SK-N-SH (cell line): Measurements from ENCODE around the gene SDCCAG8. TPM values are rescaled to one million over a fixed set of nuclear protein-coding genes. Genes with fewer than 3 reads are reported as not detected.

Source experiments
- CTCF ChIA-PET: fragments of 300-600, 350-600 bp; formaldehyde crosslinking; extraction: SDS; loops from one replicate; lab custom pipeline; 2021; lab: Yijun Ruan, JAX
- POLR2A ChIA-PET: fragments of 350-600 bp; sonication (Branson Sonifier 250); formaldehyde crosslinking; extraction: SDS; loops from one replicate; lab custom pipeline; 2020; ENCODE audit warnings: antibody characterized with exemption, inconsistent platforms; lab: Yijun Ruan, JAX
- DNase-seq: peaks from one replicate; pipeline ENCODE4 v3.0.0; 2012
- H2AFZ ChIP-seq: fragments of 200-600 bp; sonication (generic); 2 replicates; pipeline ENCODE4 v1.8.1; 2016; ENCODE audit warnings: antibody characterized with exemption, mild to moderate bottlenecking, low read depth
- H3F3A ChIP-seq: fragments of 200-600 bp; sonication (generic); replicated peaks from 2 replicates; pipeline ENCODE3; 2016; ENCODE audit warnings: antibody characterized with exemption, mild to moderate bottlenecking; ENCODE audit not compliant: insufficient read depth
- H3K27ac ChIP-seq, 2 experiments: fragments of 200-500 bp in 1 of 2; fragments of 200-600 bp in 1 of 2; sonication (Bioruptor generic) in 1 of 2; sonication (generic), shearing (Covaris generic) in 1 of 2; 2 replicates each; pipeline versions ENCODE4 v1.5.1 to v1.6.1; 2014 to 2016; ENCODE audit warnings: low read depth in 2 of 2, inconsistent platforms in 1 of 2, low read length in 1 of 2, mild to moderate bottlenecking in 1 of 2, mixed read lengths in 1 of 2
- H3K27me3 ChIP-seq: fragments of 200-600 bp; sonication (generic), shearing (Covaris generic); 2 replicates; pipeline ENCODE4 v1.6.1; 2016; ENCODE audit warnings: mixed run types; ENCODE audit not compliant: insufficient read depth
- H3K36me3 ChIP-seq, 2 experiments: fragments of 200-500 bp in 1 of 2; fragments of 200-600 bp in 1 of 2; sonication (Bioruptor generic) in 1 of 2; sonication (generic) in 1 of 2; replicated peaks in 1 of 2; 2 replicates each; pipeline versions ENCODE3 to v1.5.1; 2014 to 2016; ENCODE audit warnings: low read length in 1 of 2, mild to moderate bottlenecking in 1 of 2; ENCODE audit not compliant: insufficient read depth in 2 of 2, control insufficient read depth in 1 of 2
- H3K4me1 ChIP-seq, 2 experiments: fragments of 200-500 bp in 1 of 2; fragments of 200-600 bp in 1 of 2; sonication (Bioruptor generic) in 1 of 2; sonication (generic), shearing (Covaris generic) in 1 of 2; 2 replicates each; pipeline versions ENCODE4 v1.5.1 to v1.6.1; 2014 to 2016; ENCODE audit warnings: low read depth in 1 of 2, low read length in 1 of 2, mixed run types in 1 of 2; ENCODE audit not compliant: insufficient read depth in 2 of 2, control insufficient read depth in 1 of 2
- H3K4me2 ChIP-seq: fragments of 200-600 bp; sonication (generic), shearing (Covaris generic); 2 replicates; pipeline ENCODE4 v1.6.1; 2017; ENCODE audit warnings: mixed run types
- H3K4me3 ChIP-seq, 2 experiments: fragments of 200-500 bp in 1 of 2; fragments of 200-600 bp in 1 of 2; sonication (Bioruptor generic) in 1 of 2; sonication (generic), shearing (Covaris generic) in 1 of 2; 2 replicates each; pipeline versions ENCODE4 v1.5.1 to v1.8.1; 2014 to 2016; ENCODE audit warnings: low read depth in 2 of 2, inconsistent platforms in 1 of 2, low read length in 1 of 2, mild to moderate bottlenecking in 1 of 2, mixed read lengths in 1 of 2, moderate library complexity in 1 of 2
- H3K79me2 ChIP-seq: fragments of 200-600 bp; sonication (generic); 2 replicates; pipeline ENCODE4 v1.8.1; 2017; ENCODE audit warnings: mild to moderate bottlenecking; ENCODE audit not compliant: insufficient read depth
- H3K9ac ChIP-seq: fragments of 200-600 bp; sonication (generic); 2 replicates; pipeline ENCODE4 v1.6.1; 2017; ENCODE audit warnings: mixed run types
- H3K9me2 ChIP-seq: fragments of 200-600 bp; sonication (generic); 2 replicates; pipeline ENCODE4 v1.6.1; 2017; ENCODE audit warnings: mixed run types
- H3K9me3 ChIP-seq: fragments of 200-600 bp; sonication (generic); 2 replicates; pipeline ENCODE4 v1.6.1; 2017; ENCODE audit warnings: mixed run types, mild to moderate bottlenecking, moderate library complexity
- H4K20me1 ChIP-seq: fragments of 200-600 bp; sonication (generic); 2 replicates; pipeline ENCODE4 v1.6.1; 2017; ENCODE audit warnings: mild to moderate bottlenecking, mixed run types; ENCODE audit not compliant: insufficient read depth
- CHD2 ChIP-seq: fragments of 150-350 bp; IDR thresholded peaks from 2 replicates; pipeline ENCODE4 v1.6.1; 2018; ENCODE audit warnings: low read length; ENCODE audit not compliant: partially characterized antibody
- FOXM1 ChIP-seq: IDR thresholded peaks from 2 replicates; pipeline ENCODE4 v1.4.0; 2012; ENCODE audit warnings: low read depth, mild to moderate bottlenecking
- JUND ChIP-seq: IDR thresholded peaks from 2 replicates; pipeline ENCODE4 v1.4.0; 2012
- MEF2A ChIP-seq: IDR thresholded peaks from 2 replicates; pipeline ENCODE4 v1.4.0; 2012; ENCODE audit warnings: low read depth, borderline replicate concordance
- RCOR1 ChIP-seq: fragments of 150-350 bp; IDR thresholded peaks from 2 replicates; pipeline ENCODE4 v1.6.1; 2017; ENCODE audit warnings: antibody characterized with exemption, low read length
- SIN3A ChIP-seq: IDR thresholded peaks from 2 replicates; pipeline ENCODE4 v1.6.1; 2012; ENCODE audit warnings: low read depth, mild to moderate bottlenecking, low read length, moderate library complexity, borderline replicate concordance
- TCF12 ChIP-seq: IDR thresholded peaks from 2 replicates; pipeline ENCODE4 v1.4.0; 2012
- USF1 ChIP-seq: IDR thresholded peaks from 2 replicates; pipeline ENCODE4 v1.4.0; 2012; ENCODE audit warnings: low read depth, borderline replicate concordance
- ZBTB33 ChIP-seq: IDR thresholded peaks from 2 replicates; pipeline ENCODE4 v1.4.0; 2012; ENCODE audit warnings: low read depth, borderline replicate concordance
- WGBS: methylation state at CpG from one replicate; pipeline ENCODE4 v1.1.6; 2017; ENCODE audit warnings: low lambda C conversion rate; 5-methylcytosine and 5-hydroxymethylcytosine counted together
- polyA plus RNA-seq, 3 experiments: library from polyadenylated mRNA; depleted of rRNA; stranded (reverse); fragments of >200 nt; gene quantifications; 2 replicates each; pipeline ENCODE4 v1.2.3, GENCODE V29; 2012

The SDCCAG8 gene
- polyA plus RNA-seq, 1 of the 3 experiments (the other 2 are of a cell fraction) = 22.7 TPM

GRCh38 chr1:243229526-243229925 is 26.3 kb upstream of the SDCCAG8 start:
- Histone ChIP-seq H3K9me2 (no peaks in the 10 kb centered on the region), H3K9ac (no peak overlapping the region), H3K27ac (no peak overlapping the region), H3K79me2 (peaks cover 98% of the 10 kb centered on the region), H4K20me1 (peaks cover 89% of the 10 kb centered on the region), H3K27me3 (no peaks in the 10 kb centered on the region), H3F3A (peaks cover 44% of the 10 kb centered on the region), H3K36me3 (peaks cover 42 to 89% of the 10 kb centered on the region in 2 experiments), H3K4me1 (no peaks in the 10 kb centered on the region; a peak in 2 of 4 replicates), H3K9me3 (peaks cover 26% of the 10 kb centered on the region), H3K4me2 (no peak overlapping the region), H3K4me3 (no peak overlapping the region; a peak in 1 of 4 replicates), H2AFZ (no peak overlapping the region)
- POLR2A ChIA-PET = no interaction called here
- no peak for DNase-seq
- CTCF ChIA-PET = interaction anchor here (0.9 kb wide), 1 partner anchor 17 kb away, joined by 3 read pairs; no protein-coding TSS in a partner anchor
- TF ChIP-seq FOXM1 = no peak
- TF ChIP-seq CHD2 = no peak
- no peak for TF ChIP-seq MEF2A
- TF ChIP-seq SIN3A = no peak
- no peak for TF ChIP-seq ZBTB33
- no peak for TF ChIP-seq TCF12
- no peak for TF ChIP-seq USF1
- 100% methylated on average over 1 of the region's 1 CpG for WGBS

GRCh38 chr1:243230914-243231313 is 24.9 kb upstream of the SDCCAG8 start:
- Histone ChIP-seq H3K9me3 (peaks cover 26% of the 10 kb centered on the region), H3K27ac (no peak overlapping the region), H3K4me1 (peaks cover 0 to 8% of the 10 kb centered on the region in 2 experiments; a peak in 2 of 4 replicates), H3K36me3 (peaks cover 31 to 82% of the 10 kb centered on the region in 2 experiments), H4K20me1 (peaks cover 91% of the 10 kb centered on the region), H3F3A (peaks cover 50% of the 10 kb centered on the region), H3K9ac (no peak overlapping the region), H3K4me3 (no peak overlapping the region), H3K79me2 (peaks cover 99% of the 10 kb centered on the region), H3K4me2 (no peak overlapping the region), H2AFZ (no peak overlapping the region), H3K27me3 (no peaks in the 10 kb centered on the region), H3K9me2 (no peaks in the 10 kb centered on the region)
- no peak for TF ChIP-seq RCOR1
- no peak for TF ChIP-seq JUND
- TF ChIP-seq USF1 = 0 out of 2 replicates have a peak, but pooled peaks have one; percentile 11
- CTCF ChIA-PET = no interaction called here
- POLR2A ChIA-PET = no interaction called here
- peak; percentile 24 for DNase-seq
